ENCODE results near the gene BDH1.
A peak's percentile ranks its signal among the peaks of the same experiment; 100 is the strongest.

Gene BDH1

GRCh38 chr3:197533927-197534725 lies 21.6 kb downstream of the BDH1 start:
- Histone ChIP-seq H3K4ac (ENCODE audit: low read length) (no peak overlapping the region), H3K4me1 (ENCODE audit: control insufficient read depth in 2 of 2, insufficient read depth in 1 of 2, low read depth in 1 of 2, low read length in 2 of 2) (no peaks in the 10 kb centered on the region), H3K4me2 (ENCODE audit: insufficient read depth, low read length, poor library complexity, severe bottlenecking) (no peak overlapping the region), H3K4me3 (ENCODE audit: low read length in 2 of 2) (no peak overlapping the region), H2BK12ac (ENCODE audit: low read length) (no peak overlapping the region), H2AK5ac (ENCODE audit: low read depth, low read length) (no peak overlapping the region), H3K27ac (replicated peaks; ENCODE audit: low read length) (no peak overlapping the region), H2BK120ac (ENCODE audit: low read depth, low read length) (no peak overlapping the region), H4K91ac (ENCODE audit: low read depth, low read length, poor library complexity) (no peak overlapping the region), H3K23ac (ENCODE audit: low read depth, low read length, poor library complexity) (no peak overlapping the region), H2AFZ (ENCODE audit: low read length) (no peak overlapping the region), H2BK15ac (ENCODE audit: low read length) (no peak overlapping the region), H3K14ac (ENCODE audit: low read length) (no peak overlapping the region), H3K27me3 (ENCODE audit: control insufficient read depth in 3 of 3, insufficient read depth in 3 of 3, low read depth in 1 of 3, low read length in 3 of 3) (peaks cover 0 to 3% (median 0%) of the 10 kb centered on the region in 3 experiments), H3K18ac (ENCODE audit: low read length) (no peak overlapping the region), H3K9me3 (replicated peaks in 1 of 2; ENCODE audit: control insufficient read depth in 2 of 2, insufficient read depth in 1 of 2, low read depth in 1 of 2, low read length in 2 of 2) (peaks cover 0 to 3% of the 10 kb centered on the region in 2 donors), H2BK5ac (ENCODE audit: low read length) (no peak overlapping the region), H3K9ac (ENCODE audit: low read depth, low read length, poor library complexity) (no peak overlapping the region), H4K8ac (ENCODE audit: low read depth, low read length) (no peak overlapping the region), H3K36me3 (replicated peaks in 1 of 2; ENCODE audit: control insufficient read depth in 2 of 2, insufficient read depth in 2 of 2, low read length in 2 of 2) (peaks cover 0 to 4% of the 10 kb centered on the region in 2 donors), H3K79me1 (ENCODE audit: low read depth, low read length) (no peaks in the 10 kb centered on the region)
- DNase-seq (ENCODE audit: low spot score), result no peak
- no CpG with 5 or more reads among the region's 6 CpGs for WGBS, 2 donors (ENCODE audit: extremely low coverage in 2 of 2, insufficient read length in 2 of 2, insufficient replicate concordance in 1 of 2)

DNA sequence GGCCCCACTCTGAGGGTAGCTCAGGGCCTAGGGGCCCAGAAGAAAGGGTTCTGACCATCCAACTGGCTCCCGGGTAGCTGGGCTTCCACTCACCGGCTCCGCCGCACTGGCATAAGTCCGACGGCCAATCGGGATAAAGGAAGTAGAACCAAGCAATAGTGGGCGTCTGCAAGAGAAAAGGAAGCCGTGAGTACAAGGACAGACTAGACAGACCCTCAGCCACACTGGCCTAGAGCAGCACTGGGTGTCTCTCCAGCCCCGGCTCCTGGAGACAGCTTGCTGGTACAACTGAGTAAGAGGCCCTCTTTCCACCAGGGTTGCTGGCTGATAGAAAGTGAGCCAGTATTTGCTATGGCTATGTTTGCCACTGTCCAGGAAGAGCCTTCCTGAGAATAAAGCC lies 22.4 kb downstream of the BDH1 start:
- no peak overlapping the region for H2BK12ac ChIP-seq (ENCODE audit: low read length)
- H3K9ac ChIP-seq (ENCODE audit: low read depth, low read length, poor library complexity), result no peak overlapping the region
- no peak overlapping the region for H2BK5ac ChIP-seq (ENCODE audit: low read length)
- no peak overlapping the region for H2AK5ac ChIP-seq (ENCODE audit: low read depth, low read length)
- H3K4me3 ChIP-seq (ENCODE audit: low read length in 2 of 2), result no peak overlapping the region
- H3K4me1 ChIP-seq (ENCODE audit: control insufficient read depth in 2 of 2, insufficient read depth in 1 of 2, low read depth in 1 of 2, low read length in 2 of 2), result no peaks in the 10 kb centered on the region
- H3K4me2 ChIP-seq (ENCODE audit: insufficient read depth, low read length, poor library complexity, severe bottlenecking), result no peak overlapping the region
- no peak overlapping the region for H3K27ac ChIP-seq (replicated peaks; ENCODE audit: low read length)
- H2AFZ ChIP-seq (ENCODE audit: low read length), result no peak overlapping the region
- peaks cover 0 to 6% (median 0%) of the 10 kb centered on the region in 3 experiments for H3K27me3 ChIP-seq (ENCODE audit: control insufficient read depth in 3 of 3, insufficient read depth in 3 of 3, low read depth in 1 of 3, low read length in 3 of 3)
- H4K91ac ChIP-seq (ENCODE audit: low read depth, low read length, poor library complexity), result no peak overlapping the region
- no peak overlapping the region for H3K23ac ChIP-seq (ENCODE audit: low read depth, low read length, poor library complexity)
- H3K18ac ChIP-seq (ENCODE audit: low read length), result no peak overlapping the region
- H2BK15ac ChIP-seq (ENCODE audit: low read length), result no peak overlapping the region
- H4K8ac ChIP-seq (ENCODE audit: low read depth, low read length), result no peak overlapping the region
- H2BK120ac ChIP-seq (ENCODE audit: low read depth, low read length), result no peak overlapping the region
- H3K36me3 ChIP-seq (replicated peaks in 1 of 2; ENCODE audit: control insufficient read depth in 2 of 2, insufficient read depth in 2 of 2, low read length in 2 of 2), result peaks cover 0 to 4% of the 10 kb centered on the region in 2 donors
- peaks cover 0 to 3% of the 10 kb centered on the region in 2 donors for H3K9me3 ChIP-seq (replicated peaks in 1 of 2; ENCODE audit: control insufficient read depth in 2 of 2, insufficient read depth in 1 of 2, low read depth in 1 of 2, low read length in 2 of 2)
- no peak overlapping the region for H3K14ac ChIP-seq (ENCODE audit: low read length)
- H3K4ac ChIP-seq (ENCODE audit: low read length), result no peak overlapping the region
- no CpG with 5 or more reads among the region's 10 CpGs for WGBS, 2 donors (ENCODE audit: extremely low coverage in 2 of 2, insufficient read length in 2 of 2, insufficient replicate concordance in 1 of 2)
- no peaks in the 10 kb centered on the region for H3K79me1 ChIP-seq (ENCODE audit: low read depth, low read length)
- DNase-seq (ENCODE audit: low spot score), result no peak

DNA sequence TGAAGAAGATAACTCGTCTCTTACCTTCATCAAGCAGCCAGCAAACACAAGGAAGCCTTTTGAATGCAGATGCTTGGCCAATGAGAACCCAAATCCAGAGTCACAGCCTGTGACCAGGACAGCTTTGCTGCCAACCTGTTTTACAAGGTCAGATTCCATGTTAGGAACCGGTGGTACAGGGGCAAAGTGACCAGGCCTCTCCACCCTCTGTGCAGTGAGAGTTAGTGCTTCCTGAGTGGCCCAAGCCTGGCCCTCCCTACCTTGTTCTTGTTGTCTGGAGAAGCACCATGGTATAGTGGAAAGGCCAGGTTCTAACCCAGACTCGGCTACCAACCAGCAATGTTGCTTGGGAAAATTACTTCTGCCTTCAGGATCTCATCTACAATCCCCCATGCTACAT lies 23.4 kb downstream of the BDH1 start:
- Histone ChIP-seq H2AK5ac (ENCODE audit: low read depth, low read length) (no peak overlapping the region), H3K4me2 (ENCODE audit: insufficient read depth, low read length, poor library complexity, severe bottlenecking) (no peak overlapping the region), H4K91ac (ENCODE audit: low read depth, low read length, poor library complexity) (no peak overlapping the region), H3K79me1 (ENCODE audit: low read depth, low read length) (no peaks in the 10 kb centered on the region), H3K27ac (replicated peaks; ENCODE audit: low read length) (no peak overlapping the region), H3K4me1 (ENCODE audit: control insufficient read depth in 2 of 2, insufficient read depth in 1 of 2, low read depth in 1 of 2, low read length in 2 of 2) (no peaks in the 10 kb centered on the region), H2BK12ac (ENCODE audit: low read length) (no peak overlapping the region), H3K4ac (ENCODE audit: low read length) (no peak overlapping the region), H3K36me3 (replicated peaks in 1 of 2; ENCODE audit: control insufficient read depth in 2 of 2, insufficient read depth in 2 of 2, low read length in 2 of 2) (peaks cover 0 to 4% of the 10 kb centered on the region in 2 donors), H3K18ac (ENCODE audit: low read length) (no peak overlapping the region), H3K9ac (ENCODE audit: low read depth, low read length, poor library complexity) (no peak overlapping the region), H2BK120ac (ENCODE audit: low read depth, low read length) (no peak overlapping the region), H4K8ac (ENCODE audit: low read depth, low read length) (no peak overlapping the region), H3K4me3 (ENCODE audit: low read length in 2 of 2) (no peak overlapping the region), H2BK5ac (ENCODE audit: low read length) (no peak overlapping the region), H3K14ac (ENCODE audit: low read length) (no peak overlapping the region), H2BK15ac (ENCODE audit: low read length) (no peak overlapping the region), H3K23ac (ENCODE audit: low read depth, low read length, poor library complexity) (no peak overlapping the region), H3K27me3 (ENCODE audit: control insufficient read depth in 3 of 3, insufficient read depth in 3 of 3, low read depth in 1 of 3, low read length in 3 of 3) (peaks cover 0 to 6% (median 0%) of the 10 kb centered on the region in 3 experiments), H2AFZ (ENCODE audit: low read length) (no peak overlapping the region), H3K9me3 (replicated peaks in 1 of 2; ENCODE audit: control insufficient read depth in 2 of 2, insufficient read depth in 1 of 2, low read depth in 1 of 2, low read length in 2 of 2) (peaks cover 0 to 3% of the 10 kb centered on the region in 2 donors)
- WGBS, 2 donors (ENCODE audit: extremely low coverage in 2 of 2, insufficient read length in 2 of 2, insufficient replicate concordance in 1 of 2), result no CpG with 5 or more reads among the region's 3 CpGs
- DNase-seq (ENCODE audit: low spot score), result no peak

GRCh38 chr3:197528190-197528589 lies 27.6 kb downstream of the BDH1 start:
- Histone ChIP-seq H3K27me3 (ENCODE audit: control insufficient read depth in 3 of 3, insufficient read depth in 3 of 3, low read depth in 1 of 3, low read length in 3 of 3) (peaks cover 0 to 15% (median 0%) of the 10 kb centered on the region in 3 experiments), H4K91ac (ENCODE audit: low read depth, low read length, poor library complexity) (no peak overlapping the region), H3K18ac (ENCODE audit: low read length) (no peak overlapping the region), H3K9me3 (replicated peaks in 1 of 2; ENCODE audit: control insufficient read depth in 2 of 2, insufficient read depth in 1 of 2, low read depth in 1 of 2, low read length in 2 of 2) (peaks cover 0 to 3% of the 10 kb centered on the region in 2 donors), H2BK5ac (ENCODE audit: low read length) (no peak overlapping the region), H2AFZ (ENCODE audit: low read length) (no peak overlapping the region), H3K4me3 (ENCODE audit: low read length in 2 of 2) (no peak overlapping the region), H3K4me1 (ENCODE audit: control insufficient read depth in 2 of 2, insufficient read depth in 1 of 2, low read depth in 1 of 2, low read length in 2 of 2) (no peaks in the 10 kb centered on the region), H3K23ac (ENCODE audit: low read depth, low read length, poor library complexity) (no peak overlapping the region), H2BK15ac (ENCODE audit: low read length) (no peak overlapping the region), H3K36me3 (replicated peaks in 1 of 2; ENCODE audit: control insufficient read depth in 2 of 2, insufficient read depth in 2 of 2, low read length in 2 of 2) (peaks cover 0 to 4% of the 10 kb centered on the region in 2 donors), H3K4me2 (ENCODE audit: insufficient read depth, low read length, poor library complexity, severe bottlenecking) (no peak overlapping the region), H2BK12ac (ENCODE audit: low read length) (no peak overlapping the region), H3K9ac (ENCODE audit: low read depth, low read length, poor library complexity) (peak overlapping the region; percentile 10), H3K4ac (ENCODE audit: low read length) (no peak overlapping the region), H3K79me1 (ENCODE audit: low read depth, low read length) (no peaks in the 10 kb centered on the region), H3K14ac (ENCODE audit: low read length) (no peak overlapping the region), H4K8ac (ENCODE audit: low read depth, low read length) (no peak overlapping the region), H2AK5ac (ENCODE audit: low read depth, low read length) (no peak overlapping the region), H2BK120ac (ENCODE audit: low read depth, low read length) (no peak overlapping the region), H3K27ac (replicated peaks; ENCODE audit: low read length) (no peak overlapping the region)
- no peak for DNase-seq (ENCODE audit: low spot score)
- no CpG with 5 or more reads among the region's 6 CpGs for WGBS, 2 donors (ENCODE audit: extremely low coverage in 2 of 2, insufficient read length in 2 of 2, insufficient replicate concordance in 1 of 2)

All from neuronal stem cell (in vitro differentiated cells).